H1 (cell line): Measurements from ENCODE around the gene SLC3A2. TPM values are rescaled to one million over a fixed set of nuclear protein-coding genes. Genes with fewer than 3 reads are reported as not detected.

ENCODE experiments used
- CTCF ChIA-PET: fragments of 300-600 bp; sonication (Branson Sonifier 250); formaldehyde crosslinking; loops from one replicate; lab custom pipeline; 2021; ENCODE audit not compliant: partially characterized antibody; lab: Charles Lee
- POLR2A ChIA-PET: fragments of 300-600 bp; sonication (Branson Sonifier 250); formaldehyde crosslinking; loops from one replicate; lab custom pipeline; 2021; ENCODE audit warnings: inconsistent platforms; ENCODE audit not compliant: partially characterized antibody; lab: Charles Lee
- DNase-seq, 2 experiments: peaks; one replicate each; pipeline versions ENCODE4 v3.0.0 to v3.0.0-alpha.2; 2010 to 2022; ENCODE audit warnings: low spot score in 2 of 2, low read depth in 1 of 2, mixed read lengths in 1 of 2
- FAIRE-seq: peaks from 2 replicates; lab custom pipeline; 2011; peaks lifted over from hg19 to GRCh38; lab: Jason Lieb, UNC
- H2AFZ ChIP-seq: 2 replicates; pipeline ENCODE4 v1.8.1; 2012; ENCODE audit warnings: low read length, inconsistent platforms
- H2AK5ac ChIP-seq: 2 replicates; pipeline ENCODE4 v1.6.1; 2013; ENCODE audit warnings: low read depth, low read length
- H2BK120ac ChIP-seq: replicated peaks from 2 replicates; pipeline ENCODE3; 2013; ENCODE audit warnings: low read depth, low read length, inconsistent platforms
- H2BK12ac ChIP-seq: 2 replicates; pipeline ENCODE4 v1.6.1; 2013; ENCODE audit warnings: low read depth, low read length
- H2BK15ac ChIP-seq: 2 replicates; pipeline ENCODE4 v1.6.1; 2013; ENCODE audit warnings: low read length
- H2BK20ac ChIP-seq: 2 replicates; pipeline ENCODE4 v1.6.1; 2013; ENCODE audit warnings: low read length
- H2BK5ac ChIP-seq: 2 replicates; pipeline ENCODE4 v1.6.1; 2013; ENCODE audit warnings: low read depth, low read length
- H3K14ac ChIP-seq: 2 replicates; pipeline ENCODE4 v1.6.1; 2013; ENCODE audit warnings: inconsistent platforms; ENCODE audit not compliant: insufficient read length
- H3K18ac ChIP-seq: 2 replicates; pipeline ENCODE4 v1.6.1; 2013; ENCODE audit warnings: low read length; ENCODE audit errors: extremely low read depth
- H3K23ac ChIP-seq: 2 replicates; pipeline ENCODE4 v1.6.1; 2013; ENCODE audit warnings: inconsistent platforms; ENCODE audit not compliant: insufficient read length
- H3K23me2 ChIP-seq: 2 replicates; pipeline ENCODE4 v1.6.1; 2013; ENCODE audit warnings: low read depth, low read length
- H3K27ac ChIP-seq: 2 replicates; pipeline ENCODE4 v1.6.1; 2011; ENCODE audit warnings: low read depth, low read length, inconsistent platforms
- H3K27me3 ChIP-seq, 4 experiments: replicated peaks in 1 of 4; 1 replicate in 1 of 4; 2 replicates in 3 of 4; pipeline versions ENCODE4 v1.6.1 to v1.8.1; 2011 to 2013; ENCODE audit warnings: low read length in 3 of 4, mild to moderate bottlenecking in 3 of 4, inconsistent platforms in 2 of 4, mixed read lengths in 2 of 4, moderate library complexity in 1 of 4; ENCODE audit not compliant: control insufficient read depth in 3 of 4, insufficient read depth in 3 of 4; ENCODE audit errors: extremely low read depth in 1 of 4
- H3K36me3 ChIP-seq, 4 experiments: 2 replicates each; pipeline versions ENCODE4 v1.6.1 to v1.8.1; 2011 to 2013; ENCODE audit warnings: mild to moderate bottlenecking in 4 of 4, low read length in 3 of 4, moderate library complexity in 2 of 4, control low read depth in 1 of 4, inconsistent platforms in 1 of 4; ENCODE audit not compliant: insufficient read depth in 4 of 4, control insufficient read depth in 2 of 4
- H3K4ac ChIP-seq: replicated peaks from 2 replicates; pipeline ENCODE3; 2013; ENCODE audit warnings: low read length, low read depth, mixed read lengths, inconsistent platforms; ENCODE audit not compliant: insufficient read length
- H3K4me1 ChIP-seq, 4 experiments: replicated peaks in 1 of 4; 1 replicate in 1 of 4; 2 replicates in 3 of 4; pipeline versions ENCODE4 v1.6.1 to v1.8.1; 2011 to 2013; ENCODE audit warnings: low read length in 3 of 4, inconsistent platforms in 2 of 4, mixed read lengths in 1 of 4; ENCODE audit not compliant: insufficient read depth in 4 of 4, control insufficient read depth in 3 of 4
- H3K4me2 ChIP-seq, 2 experiments: 2 replicates each; pipeline versions ENCODE4 v1.6.1 to v1.8.1; 2011 to 2013; ENCODE audit warnings: low read depth in 2 of 2, low read length in 2 of 2, control low read depth in 1 of 2, inconsistent platforms in 1 of 2, mild to moderate bottlenecking in 1 of 2; ENCODE audit not compliant: insufficient read depth in 1 of 2
- H3K4me3 ChIP-seq, 4 experiments: fragments of 200-600, 300-600 bp in 1 of 4; sonication (generic), shearing (Covaris generic), sonication (Bioruptor Twin) in 1 of 4; 2 replicates each; pipeline versions ENCODE4 v1.5.1 to v1.8.1; 2011 to 2016; ENCODE audit warnings: low read length in 4 of 4, low read depth in 3 of 4, control low read depth in 2 of 4, inconsistent platforms in 2 of 4, mild to moderate bottlenecking in 2 of 4, mixed read lengths in 1 of 4, moderate library complexity in 1 of 4; ENCODE audit not compliant: insufficient read depth in 2 of 4; ENCODE audit errors: extremely low read depth in 1 of 4
- H3K56ac ChIP-seq: replicated peaks from 2 replicates; pipeline ENCODE3; 2013; ENCODE audit warnings: low read depth, mild to moderate bottlenecking, mixed read lengths, low read length, inconsistent platforms; ENCODE audit not compliant: insufficient read length
- H3K79me1 ChIP-seq: 2 replicates; pipeline ENCODE4 v1.6.1; 2013; ENCODE audit warnings: low read depth, low read length, control low read depth
- H3K79me2 ChIP-seq, 2 experiments: 2 replicates each; pipeline versions ENCODE4 v1.6.1 to v1.8.1; 2012 to 2013; ENCODE audit warnings: low read length in 2 of 2, mild to moderate bottlenecking in 2 of 2, inconsistent platforms in 1 of 2; ENCODE audit not compliant: insufficient read depth in 2 of 2, control insufficient read depth in 1 of 2
- H3K9ac ChIP-seq, 4 experiments: replicated peaks in 1 of 4; 1 replicate in 1 of 4; 2 replicates in 3 of 4; pipeline versions ENCODE4 v1.6.1 to v1.8.1; 2011 to 2013; ENCODE audit warnings: low read depth in 3 of 4, low read length in 3 of 4, control low read depth in 2 of 4, mild to moderate bottlenecking in 2 of 4, moderate library complexity in 2 of 4, inconsistent platforms in 1 of 4; ENCODE audit errors: extremely low read depth in 1 of 4
- H3K9me3 ChIP-seq, 2 experiments: 2 replicates each; pipeline versions ENCODE4 v1.6.1 to v1.8.1; 2012 to 2013; ENCODE audit warnings: mild to moderate bottlenecking in 2 of 2, moderate library complexity in 2 of 2, control low read depth in 1 of 2, inconsistent platforms in 1 of 2, low read depth in 1 of 2, low read length in 1 of 2, mixed read lengths in 1 of 2; ENCODE audit not compliant: insufficient read depth in 2 of 2
- H4K20me1 ChIP-seq, 2 experiments: replicated peaks in 1 of 2; 2 replicates each; pipeline versions ENCODE3 to v1.8.1; 2011 to 2013; ENCODE audit warnings: inconsistent platforms in 2 of 2, low read length in 2 of 2, mild to moderate bottlenecking in 1 of 2; ENCODE audit not compliant: insufficient read depth in 2 of 2, control insufficient read depth in 1 of 2
- H4K5ac ChIP-seq: 2 replicates; pipeline ENCODE4 v1.6.1; 2013; ENCODE audit warnings: low read length, low read depth, mixed read lengths, inconsistent platforms; ENCODE audit not compliant: insufficient read length
- H4K8ac ChIP-seq: 2 replicates; pipeline ENCODE4 v1.8.0; 2013; ENCODE audit warnings: mild to moderate bottlenecking, moderate library complexity, low read length, inconsistent platforms; ENCODE audit not compliant: insufficient read depth; ENCODE audit errors: extremely low read depth
- H4K91ac ChIP-seq: replicated peaks from 2 replicates; pipeline ENCODE3; 2013; ENCODE audit warnings: low read length, mixed read lengths, inconsistent platforms; ENCODE audit not compliant: insufficient read length
- JUND ChIP-seq: IDR thresholded peaks from 2 replicates; pipeline ENCODE4 v1.6.1; 2011; ENCODE audit warnings: mild to moderate bottlenecking, improper control_type of control experiment, low read length
- SP4 ChIP-seq: IDR thresholded peaks from 2 replicates; pipeline ENCODE4 v1.6.1; 2012; ENCODE audit warnings: low read length, inconsistent platforms
- TCF12 ChIP-seq: IDR thresholded peaks from 2 replicates; pipeline ENCODE4 v1.6.1; 2011; ENCODE audit warnings: low read depth, mild to moderate bottlenecking, low read length
- USF2 ChIP-seq: IDR thresholded peaks from 2 replicates; pipeline ENCODE4 v1.6.1; 2011; ENCODE audit warnings: low read length, improper control_type of control experiment
- WGBS, 2 experiments: shearing (Covaris generic) in 1 of 2; methylation state at CpG; one replicate each; pipeline versions ENCODE4 v1.1.6 to v1.1.7; 2013 to 2015; ENCODE audit warnings: low lambda C conversion rate in 2 of 2, mixed read lengths in 2 of 2, inconsistent platforms in 1 of 2, low coverage in 1 of 2, missing lambda C conversion rate in 1 of 2; ENCODE audit not compliant: insufficient replicate concordance in 2 of 2, insufficient coverage in 1 of 2, insufficient read length in 1 of 2; ENCODE audit errors: extremely low coverage in 1 of 2, missing lambda C conversion rate in 1 of 2; 5-methylcytosine and 5-hydroxymethylcytosine counted together
- polyA plus RNA-seq, 7 experiments: library from polyadenylated mRNA; depleted of rRNA in 3 of 7; stranded (reverse) in 5 of 7; unstranded in 2 of 7; fragments of >200 nt in 5 of 7; fragments of 200-250 nt in 2 of 7; gene quantifications; 1 replicate in 5 of 7; 2 replicates in 1 of 7; 4 replicates in 1 of 7; pipeline versions ENCODE4 v1.2.1 to v1.2.3, GENCODE V29; 2011 to 2013; ENCODE audit warnings: missing spikeins in 2 of 7, mixed read lengths in 2 of 7
- total RNA-seq: library from RNA; stranded (reverse); fragmentation: NEBNext Ultra II Directional; extraction: Animal tissue kit (Norgen Biotek cat#: 25700); gene quantifications from 2 replicates; pipeline ENCODE4 v1.2.1, GENCODE V29; 2021

Gene SLC3A2
- total and polyA plus RNA-seq, 2 of the 8 experiments (the other 6 are each of a cell fraction or from before 2014, with no cell fraction given): 410 to 435 TPM

GRCh38 chr11:62830904-62831519, 49.7 kb upstream of the SLC3A2 start:
- ChIA-PET POLR2A (interaction anchor here (0.8 to 13.8 kb wide), 31 partner anchors 9 to 239 kb away, joined by 3 to 398 read pairs (median 13); partner anchors contain the start of genes BSCL2, C11orf98, CSKMT and GNG3), CTCF (interaction anchor here (0.8 to 2.1 kb wide), 3 partner anchors 9 to 55 kb away, joined by 5 to 7 read pairs (median 7); partner anchors contain the start of gene WDR74)
- H3K79me2 ChIP-seq: peaks cover 7 to 19% of the 10 kb centered on the region in 2 experiments; a peak in 3 of 4 replicates
- H3K56ac ChIP-seq: peak overlapping the region; percentile 24
- H2BK15ac ChIP-seq: no peak overlapping the region
- no peaks in the 10 kb centered on the region for H3K27me3 ChIP-seq
- no peak overlapping the region for H3K23ac ChIP-seq
- no peaks in the 10 kb centered on the region for H3K9me3 ChIP-seq
- peaks cover 19 to 34% (median 32%) of the 10 kb centered on the region in 4 experiments for H3K36me3 ChIP-seq
- no peak overlapping the region; the same call in 1 of the 2 replicates for H3K18ac ChIP-seq
- H4K8ac ChIP-seq: no peak overlapping the region; the same call in 1 of the 2 replicates
- H2BK12ac ChIP-seq: no peak overlapping the region
- H3K4me2 ChIP-seq: peak overlapping the region; percentile 88 to 92
- H2BK20ac ChIP-seq: no peak overlapping the region
- no peak for FAIRE-seq
- peaks cover 0 to 17% (median 2%) of the 10 kb centered on the region in 4 experiments; a peak in 2 of 7 replicates for H3K4me1 ChIP-seq
- peak overlapping the region; percentile 76 to 94 (median 92) for H3K4me3 ChIP-seq
- H4K5ac ChIP-seq: no peak overlapping the region
- peak overlapping the region; percentile 80 for H3K27ac ChIP-seq
- no peak overlapping the region for H2AFZ ChIP-seq
- H2AK5ac ChIP-seq: no peak overlapping the region
- H3K23me2 ChIP-seq: peaks cover 7% of the 10 kb centered on the region
- H4K91ac ChIP-seq: no peak overlapping the region
- H3K14ac ChIP-seq: no peak overlapping the region
- peak overlapping the region; percentile 84; the same call in 1 of the 2 replicates for H2BK5ac ChIP-seq
- WGBS, 2 experiments: 5% methylated on average over 28 of the region's 33 CpGs; no CpG with 5 or more reads in 1 of the 2 experiments
- peaks cover 5 to 7% of the 10 kb centered on the region in 2 experiments for H4K20me1 ChIP-seq
- H3K9ac ChIP-seq: peak overlapping the region; percentile 38 to 91 (median 83)
- H2BK120ac ChIP-seq: no peak overlapping the region
- H3K79me1 ChIP-seq: peaks cover 10% of the 10 kb centered on the region
- no peak overlapping the region for H3K4ac ChIP-seq
- DNase-seq: no peak
- TF ChIP-seq JUND: no peak
- no peak for TF ChIP-seq USF2
- TF ChIP-seq TCF12: no peak
- no peak for TF ChIP-seq SP4
